GM23248 (cell line): Measurements from ENCODE around the gene HTR3A.

Experiments
- EZH2 ChIP-seq: fragments of 200-600 bp; sonication (generic); IDR thresholded peaks from 2 replicates; pipeline ENCODE4 v1.6.1; 2018; ENCODE audit warnings: antibody characterized with exemption, mild to moderate bottlenecking; ENCODE audit not compliant: insufficient read depth, poor library complexity, severe bottlenecking
- EZH2phosphoT487 ChIP-seq: fragments of 200-600 bp; sonication (generic); IDR thresholded peaks from 2 replicates; pipeline ENCODE4 v1.6.1; 2018; ENCODE audit warnings: antibody characterized with exemption, moderate library complexity, mild to moderate bottlenecking, low read depth; ENCODE audit not compliant: insufficient read depth

DNA sequence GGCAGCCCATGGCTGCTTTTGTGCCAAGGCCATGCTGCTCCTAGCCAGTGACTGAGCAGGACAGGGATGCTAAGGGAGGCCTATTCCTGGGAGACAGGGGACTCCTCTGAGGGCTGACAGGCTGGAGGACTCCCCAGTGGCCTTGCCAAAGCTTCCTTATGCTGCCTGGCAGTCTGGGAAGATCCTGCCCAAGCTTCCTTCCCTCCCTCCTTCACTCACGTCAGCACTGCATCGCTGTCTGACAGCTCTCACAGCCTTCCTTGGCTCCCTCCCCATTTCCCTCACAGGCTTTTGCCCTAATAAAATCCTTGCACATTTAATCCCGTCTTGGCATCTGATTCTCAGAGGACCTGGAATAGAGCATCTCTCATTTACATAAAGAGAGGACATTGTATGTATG is 26.5 kb downstream of the HTR3A start:
- TF ChIP-seq EZH2, result no peak
- TF ChIP-seq EZH2phosphoT487, result no peak
